NB4 (cell line): ENCODE measurements around the gene RAB20.

Source experiments
- DNase-seq: peaks from one replicate; pipeline ENCODE4 v3.0.0; 2010; ENCODE audit warnings: low read depth
- H3K4me3 ChIP-seq: one replicate; pipeline ENCODE4 v1.5.1; 2011; ENCODE audit warnings: mild to moderate bottlenecking, low read depth, low read length, moderate library complexity
- CTCF ChIP-seq: IDR thresholded peaks from one replicate; pipeline ENCODE4 v1.5.1; 2012; ENCODE audit warnings: low read depth, low read length
- MAX ChIP-seq: IDR thresholded peaks from 2 replicates; pipeline ENCODE4 v1.6.1; 2011; ENCODE audit warnings: low read depth, low read length
- MYC ChIP-seq: IDR thresholded peaks from 2 replicates; pipeline ENCODE4 v1.6.1; 2011; ENCODE audit warnings: low read depth, low read length
- POLR2A ChIP-seq: IDR thresholded peaks from 2 replicates; pipeline ENCODE4 v1.6.1; 2011; ENCODE audit warnings: mild to moderate bottlenecking; ENCODE audit not compliant: insufficient read length; ENCODE audit errors: extremely low read depth

RAB20 gene

GRCh38 chr13:110521946-110522345, 39.6 kb downstream of the RAB20 start:
- peak; percentile 99 for DNase-seq
- H3K4me3 ChIP-seq, result no peak overlapping the region
- TF ChIP-seq MAX, result peak; percentile 77
- peak; percentile 86; the same call in 1 of the 2 replicates for TF ChIP-seq MYC
- TF ChIP-seq POLR2A, result no peak
- no peak for TF ChIP-seq CTCF

DNA sequence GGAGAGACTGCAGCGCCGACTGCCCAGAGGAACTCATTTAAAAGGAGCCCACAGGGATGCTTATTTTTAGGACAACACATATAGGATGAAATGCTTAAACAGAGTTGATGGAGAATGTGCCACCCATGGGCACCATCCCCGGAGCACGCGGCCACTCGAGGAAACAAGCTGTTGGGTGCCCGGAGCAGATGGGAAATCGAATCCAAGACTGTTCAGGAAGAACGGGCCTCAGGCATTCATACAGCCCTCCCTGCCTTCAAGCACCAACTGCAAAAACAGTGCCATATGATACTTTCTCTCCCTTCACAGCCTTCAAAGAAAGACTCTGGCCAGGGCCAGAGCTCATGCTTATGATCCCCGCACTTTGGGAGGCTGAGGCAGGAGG, 40.2 kb downstream of the RAB20 start:
- TF ChIP-seq MYC, result no peak
- TF ChIP-seq CTCF, result no peak
- no peak for TF ChIP-seq MAX
- no peak for TF ChIP-seq POLR2A
- no peak overlapping the region for H3K4me3 ChIP-seq
- DNase-seq, result no peak

GRCh38 chr13:110520431-110521295, 40.9 kb downstream of the RAB20 start:
- peak; percentile 89 for DNase-seq
- H3K4me3 ChIP-seq, result no peak overlapping the region
- TF ChIP-seq MAX (peak; percentile 59; the same call in 1 of the 2 replicates), POLR2A (no peak), CTCF (no peak), MYC (peak; percentile 64)

DNA sequence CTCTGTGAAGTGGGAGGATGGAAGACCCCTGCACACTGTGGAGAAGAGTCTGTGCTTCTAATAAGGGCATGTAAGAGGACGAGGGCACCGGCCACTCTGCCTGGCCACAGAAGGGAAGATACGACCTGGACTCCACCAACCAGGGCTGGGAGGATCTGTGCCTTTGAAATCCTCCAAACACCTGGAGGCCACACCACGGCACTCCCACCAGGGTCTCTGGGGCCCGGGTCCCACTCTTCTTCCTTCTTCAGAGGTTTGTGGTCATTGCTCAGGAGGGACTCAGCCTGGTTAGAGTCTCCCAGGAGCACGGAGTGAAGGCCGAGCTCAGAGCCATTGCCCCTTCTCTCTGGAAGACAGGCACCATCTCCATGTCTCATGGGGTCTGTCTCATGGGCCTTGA, 42.0 kb downstream of the RAB20 start:
- TF ChIP-seq MAX, result no peak
- no peak for TF ChIP-seq MYC
- TF ChIP-seq POLR2A, result no peak
- TF ChIP-seq CTCF, result no peak
- H3K4me3 ChIP-seq, result no peak overlapping the region
- no peak for DNase-seq

GRCh38 chr13:110519046-110519445, 42.5 kb downstream of the RAB20 start:
- DNase-seq, result no peak
- no peak for TF ChIP-seq MAX
- H3K4me3 ChIP-seq, result no peak overlapping the region

GRCh38 chr13:110518571-110518970, 43.0 kb downstream of the RAB20 start:
- no peak for TF ChIP-seq MAX

GRCh38 chr13:110518226-110518525, 43.3 kb downstream of the RAB20 start:
- H3K4me3 ChIP-seq, result no peak overlapping the region

More at GRCh38 chr13:110518571-110518970, 43.0 kb downstream of the RAB20 start:
- DNase-seq, result no peak
- H3K4me3 ChIP-seq, result no peak overlapping the region

More at GRCh38 chr13:110518226-110518525, 43.3 kb downstream of the RAB20 start:
- TF ChIP-seq MYC (no peak), POLR2A (no peak), CTCF (no peak), MAX (no peak)
- DNase-seq, result no peak
